Neutrophil (primary cell): Measurements from ENCODE around the gene GMDS.

Experiments used
- H3K27ac ChIP-seq: fragments of 200-600 bp; sonication (generic); 2 replicates; pipeline ENCODE4 v1.5.1; 2016; ENCODE audit warnings: mild to moderate bottlenecking, moderate library complexity
- H3K27me3 ChIP-seq: fragments of 200-600 bp; sonication (generic); 2 replicates; pipeline ENCODE4 v1.6.0; 2016; ENCODE audit warnings: mild to moderate bottlenecking
- H3K36me3 ChIP-seq: fragments of 200-600 bp; sonication (generic); 2 replicates; pipeline ENCODE4 v1.5.1; 2017
- H3K4me1 ChIP-seq, 2 experiments: fragments of 200-600 bp in 1 of 2; sonication (generic) in 1 of 2; 1 replicate in 1 of 2; 2 replicates in 1 of 2; pipeline versions ENCODE4 v1.5.1 to v1.6.1; 2013 to 2016; ENCODE audit warnings: low read depth in 1 of 2, low read length in 1 of 2, mild to moderate bottlenecking in 1 of 2, moderate library complexity in 1 of 2; ENCODE audit not compliant: control insufficient read depth in 1 of 2, insufficient read depth in 1 of 2
- H3K4me3 ChIP-seq, 2 experiments: fragments of 200-600 bp in 1 of 2; sonication (generic) in 1 of 2; 1 replicate in 1 of 2; 2 replicates in 1 of 2; pipeline ENCODE4 v1.5.1; 2013 to 2016; ENCODE audit warnings: low read depth in 1 of 2, low read length in 1 of 2, mild to moderate bottlenecking in 1 of 2, moderate library complexity in 1 of 2
- H3K9me3 ChIP-seq: fragments of 200-600 bp; sonication (generic); 2 replicates; pipeline ENCODE4 v1.5.1; 2016
- CTCF ChIP-seq: fragments of 200-600 bp; sonication (generic); IDR thresholded peaks from 2 replicates; pipeline ENCODE4 v1.5.1; 2016; ENCODE audit warnings: antibody characterized with exemption

Gene GMDS

DNA sequence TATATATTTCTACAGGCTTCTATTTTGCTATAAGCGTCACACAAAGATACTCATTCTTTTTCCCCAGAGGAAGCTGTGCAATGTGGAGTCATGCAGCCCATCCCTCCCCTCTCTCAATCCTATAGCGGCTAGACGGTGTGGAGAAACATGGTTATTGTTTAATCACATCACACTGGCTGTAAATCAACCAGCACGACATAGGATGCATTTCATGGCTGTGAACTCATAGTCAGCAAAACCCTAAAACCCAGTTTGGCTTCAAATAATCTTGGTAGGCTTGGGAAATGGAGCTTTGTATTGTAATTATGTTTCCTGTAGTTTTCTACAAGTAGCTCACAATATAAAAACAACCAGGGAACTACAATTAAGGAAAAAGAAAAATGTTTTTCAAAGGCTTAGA lies 618.9 kb downstream of the GMDS start:
- Histone ChIP-seq H3K4me1 (peaks cover 19 to 22% of the 10 kb centered on the region in 2 experiments), H3K27me3 (peaks cover 81% of the 10 kb centered on the region)

DNA sequence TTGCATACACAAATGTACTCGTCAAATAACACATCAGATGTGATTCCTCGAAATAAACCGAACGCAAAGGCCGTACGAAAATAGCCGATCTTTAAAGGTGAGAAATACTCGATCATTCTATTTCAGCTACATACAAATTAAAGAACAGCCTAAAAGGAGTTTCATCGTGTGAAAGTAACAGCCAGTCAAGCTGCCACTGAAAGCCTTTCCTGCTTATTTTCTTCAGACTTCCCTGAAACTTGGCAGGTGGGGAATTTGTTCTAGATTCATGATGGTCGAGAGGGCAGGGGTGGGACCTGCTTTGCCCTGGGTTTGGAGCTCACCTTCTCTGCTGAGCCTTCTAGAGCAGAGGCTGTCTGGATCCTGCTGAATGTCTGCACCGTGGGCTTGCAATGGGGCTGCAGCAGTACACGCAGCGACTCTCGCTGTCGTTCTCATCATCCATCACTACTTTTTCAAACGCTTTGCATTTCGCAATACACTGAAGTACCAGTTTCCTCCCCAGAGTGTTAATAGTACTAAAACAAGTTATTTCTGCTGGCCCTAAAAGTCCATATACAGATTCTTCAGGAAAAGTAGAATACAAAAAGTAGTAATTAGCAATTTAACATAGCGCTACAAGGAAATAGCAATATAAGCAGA lies 619.5 kb downstream of the GMDS start:
- peaks cover 86% of the 10 kb centered on the region for H3K27me3 ChIP-seq
- no peak overlapping the region for H3K27ac ChIP-seq
- no peak overlapping the region for H3K4me3 ChIP-seq
- no peak for TF ChIP-seq CTCF
- H3K36me3 ChIP-seq: no peaks in the 10 kb centered on the region
- H3K9me3 ChIP-seq: no peaks in the 10 kb centered on the region
- H3K4me1 ChIP-seq: peaks cover 19 to 22% of the 10 kb centered on the region in 2 experiments

More for the DNA sequence above, 618.9 kb downstream of the GMDS start:
- Histone ChIP-seq H3K36me3 (no peaks in the 10 kb centered on the region), H3K27ac (no peak overlapping the region), H3K4me3 (no peak overlapping the region), H3K9me3 (no peaks in the 10 kb centered on the region)
- no peak for TF ChIP-seq CTCF

- no peak overlapping the region for H3K27ac ChIP-seq
- no peaks in the 10 kb centered on the region for H3K36me3 ChIP-seq
- peaks cover 94% of the 10 kb centered on the region for H3K27me3 ChIP-seq
- no peak for TF ChIP-seq CTCF
- H3K4me1 ChIP-seq: peaks cover 27% of the 10 kb centered on the region in 2 experiments
- H3K4me3 ChIP-seq: peak overlapping the region; percentile 54 to 57
- H3K9me3 ChIP-seq: no peaks in the 10 kb centered on the region
Measured at GRCh38 chr6:1624851-1625781, 620.3 kb downstream of the GMDS start.

DNA sequence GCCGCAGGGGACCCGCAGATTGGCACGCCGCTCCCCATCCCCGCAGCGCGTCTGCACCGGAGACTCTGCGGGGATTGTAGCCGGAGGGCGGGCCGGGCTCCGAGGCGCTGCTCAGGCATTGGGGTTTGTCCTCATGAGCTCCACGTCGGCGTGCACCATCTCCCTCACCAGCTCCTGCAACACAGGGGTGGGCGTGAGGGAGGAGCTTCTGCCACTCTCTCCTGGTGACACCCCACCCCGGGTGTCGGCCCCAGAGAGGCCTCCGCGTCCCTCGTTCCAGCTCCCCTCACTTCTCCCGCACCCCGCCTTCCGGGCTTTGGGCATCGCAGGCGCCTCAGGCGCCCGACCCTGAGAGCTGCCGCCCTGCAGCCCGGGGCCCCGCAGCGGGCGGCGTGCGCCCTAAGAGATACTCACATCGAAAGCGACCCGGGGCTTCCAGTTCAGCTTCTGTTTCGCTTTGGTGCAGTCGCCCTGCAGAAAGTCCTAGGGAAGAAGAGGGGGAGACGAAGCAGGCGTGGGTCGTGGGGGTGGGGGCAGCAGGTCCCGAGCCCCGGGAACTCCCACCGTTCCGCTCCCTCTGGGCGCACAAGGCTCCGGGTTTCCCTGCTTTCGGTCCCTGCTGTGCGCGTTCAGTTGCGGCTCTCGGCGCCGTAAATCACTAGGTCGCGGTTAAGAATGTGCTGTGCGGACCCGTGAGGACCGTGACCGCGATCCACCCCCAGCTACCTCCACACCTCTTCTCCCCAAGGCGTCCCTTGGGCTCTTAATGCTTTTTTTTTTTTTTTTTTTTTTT lies 621.2 kb downstream of the GMDS start:
- Histone ChIP-seq H3K27ac (no peak overlapping the region), H3K4me3 (peak overlapping the region; percentile 54 to 57), H3K9me3 (no peaks in the 10 kb centered on the region), H3K4me1 (peaks cover 32 to 35% of the 10 kb centered on the region in 2 experiments), H3K27me3 (peaks cover 100% of the 10 kb centered on the region), H3K36me3 (no peaks in the 10 kb centered on the region)
- TF ChIP-seq CTCF: no peak

DNA sequence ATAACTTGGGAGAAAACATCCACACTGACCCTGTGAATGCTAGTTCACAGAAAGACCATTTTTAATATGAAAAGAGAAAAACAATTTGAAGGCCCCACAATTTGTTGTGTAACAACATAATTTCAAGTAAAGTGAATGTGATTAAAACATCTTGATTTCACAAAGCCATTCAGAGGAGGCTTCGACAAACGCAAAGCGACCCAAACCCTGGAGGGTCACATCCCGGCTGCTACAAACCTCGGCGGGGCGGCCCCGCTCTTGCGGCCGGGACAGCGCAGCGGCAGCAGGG lies 621.7 kb downstream of the GMDS start:
- no peaks in the 10 kb centered on the region for H3K36me3 ChIP-seq
- no peak for TF ChIP-seq CTCF
- peaks cover 32 to 38% of the 10 kb centered on the region in 2 experiments for H3K4me1 ChIP-seq
- no peak overlapping the region for H3K27ac ChIP-seq
- H3K4me3 ChIP-seq: no peak overlapping the region
- no peaks in the 10 kb centered on the region for H3K9me3 ChIP-seq
- H3K27me3 ChIP-seq: peaks cover 100% of the 10 kb centered on the region
